ENCODE results near the gene ACAP3.
"Not testable (repeated sequence)": the region's sequence is repeated elsewhere in the genome, so short reads cannot be mapped to it uniquely, and the experiment has no call there.

Gene ACAP3

GRCh38 chr1:1262758-1263157 is 45.0 kb downstream of the ACAP3 start:
- DNase-seq (ENCODE audit: low read depth): no peak

DNA sequence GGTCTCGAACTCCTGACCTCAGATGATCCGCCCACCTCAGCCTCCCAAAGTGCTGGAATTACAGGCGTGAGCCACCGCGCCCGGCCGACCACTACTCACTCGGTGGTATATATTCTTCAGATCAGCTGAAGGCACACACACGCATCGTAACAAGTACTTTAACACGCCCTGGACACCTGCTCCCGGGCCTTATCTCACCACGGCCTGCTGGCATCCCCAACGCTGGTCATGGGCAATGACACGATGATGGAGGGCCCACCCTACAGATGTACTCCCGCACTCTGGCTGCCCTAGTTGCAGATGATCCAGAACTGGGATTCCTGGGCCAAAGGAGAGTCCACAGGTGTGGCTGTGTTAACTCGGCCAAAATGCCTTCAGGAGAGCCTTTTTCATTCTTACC is 45.7 kb downstream of the ACAP3 start:
- DNase-seq (ENCODE audit: low read depth): no peak

DNA sequence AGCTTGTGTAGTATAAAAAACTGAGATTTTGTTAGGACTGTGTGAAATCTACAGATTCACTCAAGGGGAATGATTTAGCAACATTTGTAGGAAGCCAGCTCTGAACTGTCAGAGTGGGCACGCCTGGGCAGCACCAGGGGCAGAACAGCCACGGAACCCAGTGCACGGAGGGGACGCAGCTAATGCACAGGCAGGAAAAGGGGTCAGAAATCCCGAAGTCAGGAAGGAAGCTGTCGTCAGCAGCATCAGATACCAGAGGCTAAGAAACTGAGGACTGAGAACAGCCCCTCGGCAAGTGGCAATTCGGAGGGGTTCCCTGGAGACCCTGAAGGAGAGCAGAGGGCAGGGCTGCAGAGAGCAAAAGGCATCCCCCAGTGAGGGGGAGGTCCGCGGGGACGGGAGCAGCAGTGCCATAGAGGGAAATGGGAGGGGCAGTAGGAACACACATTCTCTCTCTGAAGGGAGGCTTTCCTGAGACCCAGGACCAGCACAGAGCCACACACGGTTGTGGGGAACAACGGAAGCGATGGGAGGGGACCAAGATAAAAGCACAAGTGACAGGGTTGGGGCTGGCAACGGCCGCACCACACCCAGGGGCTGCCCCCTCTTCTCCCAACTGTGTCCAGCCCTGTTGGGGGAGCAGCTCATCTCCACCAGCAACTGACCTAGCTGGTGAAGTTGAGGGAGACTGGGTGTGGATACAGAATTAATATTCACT is 46.7 kb downstream of the ACAP3 start:
- DNase-seq (ENCODE audit: low read depth): no peak

- no peak for DNase-seq (ENCODE audit: low read depth)
These were observed 47.7 kb downstream of the ACAP3 start for GRCh38 chr1:1259951-1260600.

DNA sequence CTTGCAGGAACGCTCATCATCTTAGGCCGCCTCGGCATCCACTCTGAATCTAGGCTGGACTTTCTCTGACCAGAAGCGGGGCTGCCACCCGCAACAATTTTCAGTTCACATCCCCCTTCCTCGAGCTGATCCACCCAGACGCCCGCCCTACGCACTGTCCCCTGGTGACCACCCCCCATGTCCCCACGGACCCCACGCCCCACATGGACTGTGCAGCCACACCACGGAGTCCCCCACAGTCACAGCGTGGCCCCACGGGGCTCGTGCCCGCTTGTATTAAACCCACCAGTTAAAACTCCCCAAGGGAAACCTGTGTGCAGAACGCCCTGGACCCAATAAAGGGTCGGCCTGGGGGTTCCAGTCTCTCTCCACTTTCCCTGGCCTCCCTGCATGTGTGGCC is 48.2 kb downstream of the ACAP3 start:
- DNase-seq (ENCODE audit: low read depth): no peak

- no peak for DNase-seq (ENCODE audit: low read depth)
These were observed 48.6 kb downstream of the ACAP3 start for GRCh38 chr1:1259119-1259488.

DNA sequence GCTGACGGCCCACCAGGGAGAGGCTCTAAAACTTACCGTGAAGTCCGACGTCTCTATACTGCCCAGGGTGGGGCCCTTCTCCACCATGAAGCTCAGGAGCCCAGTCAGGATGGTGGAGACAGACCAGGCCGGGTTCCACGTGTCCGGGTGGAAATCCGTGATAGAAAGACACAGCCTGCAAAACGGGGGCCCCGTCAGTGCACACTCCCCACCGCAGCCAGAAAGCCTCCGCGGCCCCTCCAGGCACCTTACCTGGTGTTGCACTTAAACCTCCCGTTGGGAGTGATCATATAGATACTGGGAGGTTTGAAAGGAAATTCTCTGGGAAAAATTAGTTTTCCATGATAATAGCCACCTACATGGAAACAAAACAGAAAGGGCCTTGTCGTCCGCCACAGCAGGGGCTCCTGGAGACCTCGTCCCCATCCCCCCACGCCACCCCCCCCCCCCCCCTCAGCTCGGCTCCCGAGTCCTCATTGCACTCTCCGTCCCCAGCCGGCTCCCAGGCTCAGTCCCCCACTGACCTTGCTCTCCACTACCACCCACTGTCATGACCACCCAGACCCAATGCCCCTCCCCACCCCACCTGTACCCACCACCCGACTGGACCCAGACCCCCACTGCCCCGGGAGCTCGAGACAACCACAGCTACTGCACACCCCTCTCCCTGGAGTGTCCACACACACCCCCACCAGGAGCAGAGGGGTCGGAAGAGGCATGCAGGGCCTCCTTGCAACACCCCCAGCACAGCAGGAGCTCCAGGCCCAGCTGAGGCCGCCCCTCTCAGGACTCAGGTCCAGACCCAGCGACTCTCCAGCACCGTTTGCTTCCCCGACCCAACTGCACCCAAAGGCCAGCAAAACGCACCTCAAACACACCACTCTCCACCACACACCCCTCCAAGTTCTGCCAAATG is 50.5 kb downstream of the ACAP3 start:
- DNase-seq (ENCODE audit: low read depth): no peak

GRCh38 chr1:1255611-1256010 is 52.1 kb downstream of the ACAP3 start:
- DNase-seq (ENCODE audit: low read depth): no peak

GRCh38 chr1:1255078-1255477 is 52.7 kb downstream of the ACAP3 start:
- DNase-seq (ENCODE audit: low read depth): no peak

DNA sequence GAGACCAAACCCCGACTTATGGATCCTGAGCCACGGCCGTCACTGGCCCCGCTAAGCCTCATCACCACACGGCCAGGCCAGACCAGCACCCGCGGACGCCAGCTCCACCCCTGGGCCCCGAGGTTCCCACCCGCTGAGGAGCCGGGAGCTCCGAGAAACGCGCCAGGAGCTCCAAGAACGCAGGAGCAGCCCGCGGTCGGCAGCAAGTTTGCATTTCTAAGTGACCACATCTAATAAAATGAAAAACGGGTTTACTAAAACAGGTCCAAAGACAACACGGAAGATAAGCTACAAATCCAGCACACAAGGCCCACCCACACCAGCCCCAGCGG is 53.1 kb downstream of the ACAP3 start:
- DNase-seq (ENCODE audit: low read depth): no peak

- no peak for DNase-seq (ENCODE audit: low read depth)
These were observed 53.6 kb downstream of the ACAP3 start for GRCh38 chr1:1253972-1254666.

- no peak for DNase-seq (ENCODE audit: low read depth)
These were observed 54.4 kb downstream of the ACAP3 start for GRCh38 chr1:1253314-1253713.

DNA sequence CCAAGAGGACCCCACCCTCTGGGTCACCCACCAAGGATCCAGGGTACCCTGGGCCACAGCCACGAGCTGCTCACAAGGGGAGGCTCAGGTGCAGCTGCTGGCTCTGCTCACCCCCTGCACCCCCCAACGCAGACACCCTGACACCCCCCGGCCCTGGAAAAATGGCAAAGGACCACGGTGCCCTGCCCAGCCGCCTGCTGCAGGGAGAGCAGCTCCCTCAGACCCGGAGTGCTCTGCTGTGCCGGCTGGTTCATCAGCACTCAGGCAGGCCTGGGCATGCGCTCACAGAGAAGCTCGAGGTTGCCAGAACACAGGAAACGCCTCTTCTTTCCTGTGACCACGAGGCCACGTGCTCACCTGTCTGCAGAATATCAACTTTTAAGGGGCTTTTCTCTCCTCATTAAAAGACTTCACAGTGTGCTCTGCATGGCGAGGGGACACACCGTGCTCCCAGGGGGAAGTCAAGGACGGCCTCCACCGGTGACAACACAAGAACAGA is 56.9 kb downstream of the ACAP3 start:
- peak; percentile 39 for DNase-seq (ENCODE audit: low read depth)

GRCh38 chr1:1248009-1248913 is 59.5 kb downstream of the ACAP3 start:
- DNase-seq (ENCODE audit: low read depth): not testable (repeated sequence)

- DNase-seq (ENCODE audit: low read depth): no peak
These were observed 60.3 kb downstream of the ACAP3 start for GRCh38 chr1:1247341-1247913.

GRCh38 chr1:1246577-1247340 is 61.0 kb downstream of the ACAP3 start, which contains the start of gene C1QTNF12:
C1QTNF12 (minus strand) TSS chr1:1246722; CDS start chr1:1246690, 32 bp downstream.
- no peak for DNase-seq (ENCODE audit: low read depth)

DNA sequence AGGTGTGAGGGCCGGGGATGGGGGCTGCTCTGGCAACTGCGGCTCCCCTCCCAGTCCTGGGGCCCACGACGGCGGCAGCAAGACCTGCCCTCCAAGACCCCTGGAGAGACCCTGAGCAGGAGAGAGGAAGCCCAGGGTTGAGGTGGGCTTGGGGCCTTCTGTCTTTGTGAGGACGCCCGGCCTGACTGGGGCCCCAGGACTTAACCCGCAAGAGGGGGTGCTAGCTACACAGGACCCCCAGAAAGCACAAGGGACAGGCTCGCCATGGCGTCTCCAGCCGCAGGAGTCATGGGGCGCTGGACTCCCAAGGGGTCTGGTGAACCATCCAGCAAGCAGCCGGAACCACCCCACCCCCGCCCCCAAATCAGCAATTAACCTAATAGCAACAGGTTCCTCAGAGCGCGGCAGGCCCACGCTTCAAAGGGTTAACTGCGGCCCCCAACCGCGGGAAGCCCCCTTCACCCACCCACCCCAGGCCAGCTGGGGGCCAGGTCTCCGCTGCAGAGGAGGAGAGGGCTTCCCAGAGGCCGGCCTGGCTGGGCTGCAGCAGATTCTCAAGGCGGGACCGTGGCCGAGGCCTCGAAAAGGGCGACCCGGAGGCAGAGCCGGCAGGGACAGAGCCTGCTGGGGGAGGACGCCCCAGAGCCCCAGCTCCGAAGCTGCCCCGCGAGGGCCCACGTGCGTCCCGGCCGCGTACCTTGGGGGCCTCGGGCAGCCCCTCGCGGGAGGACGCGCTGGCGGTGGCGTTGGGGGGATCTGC is 61.7 kb downstream of the ACAP3 start:
- DNase-seq (ENCODE audit: low read depth): no peak

- DNase-seq (ENCODE audit: low read depth): no peak
These were observed 62.4 kb downstream of the ACAP3 start for GRCh38 chr1:1245178-1245816.
